Measurements from ENCODE around the gene MLLT6. TPM values are rescaled to one million over a fixed set of nuclear protein-coding genes. Genes with fewer than 3 reads are reported as not detected.

The MLLT6 gene
- total RNA-seq, 1 donor from 2014 or later = 7.4 TPM

DNA sequence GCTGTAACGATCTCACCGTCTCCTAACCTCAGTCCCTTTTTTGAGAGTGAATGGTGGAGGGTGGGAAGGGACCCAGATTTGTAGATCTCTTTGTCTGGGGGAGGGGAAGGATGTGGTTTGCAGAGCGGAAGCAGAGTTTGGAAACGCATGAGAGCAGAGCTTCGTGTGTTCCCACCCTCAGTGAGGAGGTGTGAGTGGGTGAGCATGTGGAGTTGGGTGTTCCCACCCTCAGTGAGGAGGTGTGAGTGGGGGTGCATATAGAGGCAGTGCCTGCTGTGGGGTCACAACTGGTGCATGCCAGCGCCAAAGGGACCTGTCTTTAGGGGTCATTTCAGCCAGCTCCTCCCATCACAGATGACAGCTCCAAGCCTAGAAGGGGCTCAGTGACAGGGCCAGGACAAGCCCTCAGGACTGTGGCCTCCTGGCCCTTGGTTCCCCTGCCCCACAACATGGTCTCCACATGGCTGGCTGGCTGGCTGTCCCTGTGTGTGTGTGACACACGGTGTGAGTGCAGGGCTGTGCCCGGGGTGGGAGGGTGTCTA, 23.3 kb downstream of the MLLT6 start:
- Histone ChIP-seq H3K27me3 (peaks cover 13% of the 10 kb centered on the region), H3K4me3 (no peak overlapping the region), H3K9ac (no peak overlapping the region), H3K36me3 (no peaks in the 10 kb centered on the region), H4K20me1 (ENCODE audit: low read depth) (peaks cover 30% of the 10 kb centered on the region), H3K4me1 (peaks cover 5% of the 10 kb centered on the region), H3K9me3 (ENCODE audit: low read depth) (no peaks in the 10 kb centered on the region), H3K79me2 (ENCODE audit: low read depth) (no peaks in the 10 kb centered on the region), H3K27ac (no peak overlapping the region), H2AFZ (replicated peaks) (no peak overlapping the region), H3K4me2 (no peak overlapping the region), H3F3A (ENCODE audit: low read depth) (peaks cover 33% of the 10 kb centered on the region)
- Mint-ChIP-seq H3K27ac (no peak overlapping the region), H3K27me3 (ENCODE audit: insufficient read depth, low read depth) (peaks cover 8% of the 10 kb centered on the region), H3K9me3 (no peaks in the 10 kb centered on the region), H3K4me1 (peaks cover 22% of the 10 kb centered on the region), H3K4me3 (peak overlapping the region; percentile 83), H3K36me3 (peaks cover 15% of the 10 kb centered on the region)
- TF ChIP-seq EZH2phosphoT487 (IDR thresholded peaks at IDR 0.05) = no peak
- no peak for TF ChIP-seq EZH2 (IDR thresholded peaks at IDR 0.05)
- TF ChIP-seq, protein P1, sequence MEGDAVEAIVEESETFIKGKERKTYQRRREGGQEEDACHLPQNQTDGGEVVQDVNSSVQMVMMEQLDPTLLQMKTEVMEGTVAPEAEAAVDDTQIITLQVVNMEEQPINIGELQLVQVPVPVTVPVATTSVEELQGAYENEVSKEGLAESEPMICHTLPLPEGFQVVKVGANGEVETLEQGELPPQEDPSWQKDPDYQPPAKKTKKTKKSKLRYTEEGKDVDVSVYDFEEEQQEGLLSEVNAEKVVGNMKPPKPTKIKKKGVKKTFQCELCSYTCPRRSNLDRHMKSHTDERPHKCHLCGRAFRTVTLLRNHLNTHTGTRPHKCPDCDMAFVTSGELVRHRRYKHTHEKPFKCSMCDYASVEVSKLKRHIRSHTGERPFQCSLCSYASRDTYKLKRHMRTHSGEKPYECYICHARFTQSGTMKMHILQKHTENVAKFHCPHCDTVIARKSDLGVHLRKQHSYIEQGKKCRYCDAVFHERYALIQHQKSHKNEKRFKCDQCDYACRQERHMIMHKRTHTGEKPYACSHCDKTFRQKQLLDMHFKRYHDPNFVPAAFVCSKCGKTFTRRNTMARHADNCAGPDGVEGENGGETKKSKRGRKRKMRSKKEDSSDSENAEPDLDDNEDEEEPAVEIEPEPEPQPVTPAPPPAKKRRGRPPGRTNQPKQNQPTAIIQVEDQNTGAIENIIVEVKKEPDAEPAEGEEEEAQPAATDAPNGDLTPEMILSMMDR (IDR thresholded peaks at IDR 0.05) = no peak
- no peak for DNase-seq (ENCODE audit: low spot score)

DNA sequence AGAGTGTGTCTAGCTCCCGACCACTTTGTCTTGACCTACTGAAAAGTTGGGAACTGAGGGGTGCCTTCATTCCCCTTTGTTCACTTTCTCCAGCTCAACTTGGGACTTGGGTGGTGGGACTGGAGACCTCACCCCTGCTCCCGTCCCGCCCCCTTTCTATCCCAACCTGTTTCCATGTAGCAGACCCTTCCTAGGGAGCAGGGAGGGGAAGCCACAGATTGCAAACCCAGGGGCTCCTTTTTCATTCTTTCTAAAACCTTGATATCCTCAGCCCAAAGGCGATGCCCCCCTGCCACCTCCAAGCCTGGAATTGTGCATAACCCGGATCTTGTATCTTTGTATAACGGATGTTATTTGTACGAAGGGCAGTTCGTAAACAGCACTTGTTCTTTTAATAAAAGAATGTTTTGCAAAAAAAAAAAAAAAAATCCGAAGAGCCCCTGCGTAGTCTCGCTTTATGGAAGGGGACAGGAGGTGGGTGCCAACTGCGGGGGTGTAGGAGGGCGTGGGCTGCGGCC, 24.4 kb downstream of the MLLT6 start:
- Histone ChIP-seq H4K20me1 (ENCODE audit: low read depth) (peaks cover 41% of the 10 kb centered on the region), H3K9me3 (ENCODE audit: low read depth) (no peaks in the 10 kb centered on the region), H3K79me2 (ENCODE audit: low read depth) (no peaks in the 10 kb centered on the region), H3K9ac (no peak overlapping the region), H3K27ac (no peak overlapping the region), H2AFZ (replicated peaks) (peak overlapping the region; percentile 50), H3K4me3 (peak overlapping the region; percentile 62), H3K27me3 (peaks cover 13% of the 10 kb centered on the region), H3K4me2 (peak overlapping the region; percentile 92), H3K36me3 (no peaks in the 10 kb centered on the region), H3K4me1 (peaks cover 5% of the 10 kb centered on the region), H3F3A (ENCODE audit: low read depth) (peaks cover 34% of the 10 kb centered on the region)
- no peak overlapping the region for H3K27ac Mint-ChIP-seq
- peaks cover 9% of the 10 kb centered on the region for H3K27me3 Mint-ChIP-seq (ENCODE audit: insufficient read depth, low read depth)
- no peaks in the 10 kb centered on the region for H3K9me3 Mint-ChIP-seq
- H3K4me3 Mint-ChIP-seq = peak overlapping the region; percentile 83
- H3K4me1 Mint-ChIP-seq = peaks cover 22% of the 10 kb centered on the region
- no peak for TF ChIP-seq EZH2phosphoT487 (IDR thresholded peaks at IDR 0.05)
- no peak for TF ChIP-seq EZH2 (IDR thresholded peaks at IDR 0.05)
- TF ChIP-seq, protein P1 (IDR thresholded peaks at IDR 0.05) = no peak
- peaks cover 13% of the 10 kb centered on the region for H3K36me3 Mint-ChIP-seq
- no peak for DNase-seq (ENCODE audit: low spot score)

DNA sequence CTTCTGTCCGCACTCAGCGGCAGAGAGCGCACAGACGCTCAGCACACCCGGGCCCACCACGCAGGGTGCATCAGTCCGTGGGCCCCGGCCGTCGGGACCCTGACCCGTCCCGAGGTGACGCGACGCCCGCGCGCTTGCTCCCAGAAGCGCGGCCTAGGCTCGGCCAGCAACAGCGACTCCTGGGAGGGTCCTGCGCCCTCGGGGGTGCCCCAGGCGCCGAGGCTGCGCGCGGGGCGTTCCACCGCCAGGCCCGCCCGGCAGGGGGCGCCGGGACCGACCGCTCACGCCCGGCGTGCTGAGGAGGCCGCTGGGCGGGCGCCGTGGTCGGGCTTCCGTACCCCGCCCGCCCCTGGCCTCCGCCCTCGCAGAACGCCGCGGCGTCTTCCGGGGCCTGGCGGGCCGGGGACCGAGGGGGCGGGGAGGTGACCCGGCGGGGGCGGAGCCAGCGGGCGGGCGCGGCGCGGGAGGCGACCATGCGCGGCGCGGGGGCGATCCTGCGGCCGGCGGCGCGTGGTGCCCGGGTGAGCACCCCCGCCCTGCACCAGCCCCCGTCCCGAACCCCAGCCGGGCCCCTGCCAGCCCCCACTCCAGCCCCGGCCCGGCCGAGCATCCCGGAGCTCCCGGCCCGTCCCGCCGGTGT, 24.9 kb downstream of the MLLT6 start, which contains the start of gene CISD3:
CISD3 (plus strand) TSS at position 456 of the 640 bp plus-strand sequence; CDS start at position 474, 18 bp downstream.
- Histone ChIP-seq H3K9me3 (ENCODE audit: low read depth) (no peaks in the 10 kb centered on the region), H3K9ac (peak within 1 kb of the TSS; percentile 38), H2AFZ (replicated peaks) (peak within 1 kb of the TSS; percentile 50), H3K36me3 (no peaks in the 10 kb centered on the region), H3K4me2 (peak within 1 kb of the TSS; percentile 93), H3K4me3 (peak within 1 kb of the TSS; percentile 62), H3K4me1 (peaks cover 5% of the 10 kb centered on the region), H3F3A (ENCODE audit: low read depth) (peaks cover 39% of the 10 kb centered on the region), H4K20me1 (ENCODE audit: low read depth) (peaks cover 47% of the 10 kb centered on the region), H3K27ac (no peak within 1 kb of the TSS), H3K27me3 (peaks cover 13% of the 10 kb centered on the region), H3K79me2 (ENCODE audit: low read depth) (no peaks in the 10 kb centered on the region)
- H3K4me1 Mint-ChIP-seq = peaks cover 24% of the 10 kb centered on the region
- no peaks in the 10 kb centered on the region for H3K9me3 Mint-ChIP-seq
- peaks cover 13% of the 10 kb centered on the region for H3K36me3 Mint-ChIP-seq
- peak within 1 kb of the TSS; percentile 87 for H3K4me3 Mint-ChIP-seq
- peak within 1 kb of the TSS; percentile 30 for H3K27ac Mint-ChIP-seq
- peak; percentile 96 for DNase-seq (ENCODE audit: low spot score)
- H3K27me3 Mint-ChIP-seq (ENCODE audit: insufficient read depth, low read depth) = peaks cover 10% of the 10 kb centered on the region
- TF ChIP-seq, protein P1 (IDR thresholded peaks at IDR 0.05) = peak; percentile 62
- no peak for TF ChIP-seq EZH2phosphoT487 (IDR thresholded peaks at IDR 0.05)
